HCT116 (cell line): ENCODE results near the gene ARMC10.

Source experiments
- EGR1 ChIP-seq: IDR thresholded peaks from 2 replicates; pipeline ENCODE4 v1.6.1; 2012; ENCODE audit warnings: low read depth
- ELF1 ChIP-seq: IDR thresholded peaks from 2 replicates; pipeline ENCODE4 v1.6.1; 2012; ENCODE audit warnings: low read depth, borderline replicate concordance
- EZH2phosphoT487 ChIP-seq: fragments of 200-600 bp; IDR thresholded peaks from 2 replicates; pipeline ENCODE4 v1.6.1; 2018; ENCODE audit warnings: antibody characterized with exemption, borderline replicate concordance
- FOSL1 ChIP-seq: IDR thresholded peaks from 2 replicates; pipeline ENCODE4 v1.6.1; 2012; ENCODE audit warnings: low read depth
- POLR2A ChIP-seq: IDR thresholded peaks from 2 replicates; pipeline ENCODE4 v1.7.0; 2011; ENCODE audit warnings: borderline replicate concordance; ENCODE audit not compliant: insufficient read depth, insufficient read length; ENCODE audit errors: extremely low read depth
- POLR2AphosphoS5 ChIP-seq: IDR thresholded peaks from 2 replicates; pipeline ENCODE4 v1.6.1; 2011; ENCODE audit warnings: mild to moderate bottlenecking, low read depth, low read length, moderate library complexity
- RAD21 ChIP-seq: IDR thresholded peaks from 2 replicates; pipeline ENCODE4 v1.6.1; 2012; ENCODE audit warnings: low read depth, mild to moderate bottlenecking
- SP1 ChIP-seq: IDR thresholded peaks from 2 replicates; pipeline ENCODE4 v1.6.1; 2012; ENCODE audit warnings: low read depth
- ZNF274 ChIP-seq: fragments of 200-500 bp; sonication (Bioruptor generic); IDR thresholded peaks from 2 replicates; pipeline ENCODE4 v1.6.1; 2014; ENCODE audit warnings: mild to moderate bottlenecking, low read depth, low read length, inconsistent platforms
- TF ChIP-seq, protein P1 (sequence below), 3 experiments: fragments of 200-600 bp in 1 of 3; sonication (generic) in 1 of 3; IDR thresholded peaks in 2 of 3; conservative IDR thresholded peaks in 1 of 3; 2 replicates each; pipeline ENCODE4 v1.5.1; 2012 to 2017; ENCODE audit warnings: low read depth in 2 of 3, low read length in 2 of 3, antibody characterized with exemption in 1 of 3, borderline replicate concordance in 1 of 3, control low read depth in 1 of 3, mild to moderate bottlenecking in 1 of 3, mixed read lengths in 1 of 3, mixed run types in 1 of 3, moderate library complexity in 1 of 3; ENCODE audit not compliant: insufficient read depth in 1 of 3
- TF ChIP-seq, protein P2 (sequence below): IDR thresholded peaks from 2 replicates; pipeline ENCODE4 v1.6.1; 2011; ENCODE audit warnings: mild to moderate bottlenecking, low read length, moderate library complexity; ENCODE audit not compliant: insufficient replicate concordance; ENCODE audit errors: extremely low read depth

DNA sequence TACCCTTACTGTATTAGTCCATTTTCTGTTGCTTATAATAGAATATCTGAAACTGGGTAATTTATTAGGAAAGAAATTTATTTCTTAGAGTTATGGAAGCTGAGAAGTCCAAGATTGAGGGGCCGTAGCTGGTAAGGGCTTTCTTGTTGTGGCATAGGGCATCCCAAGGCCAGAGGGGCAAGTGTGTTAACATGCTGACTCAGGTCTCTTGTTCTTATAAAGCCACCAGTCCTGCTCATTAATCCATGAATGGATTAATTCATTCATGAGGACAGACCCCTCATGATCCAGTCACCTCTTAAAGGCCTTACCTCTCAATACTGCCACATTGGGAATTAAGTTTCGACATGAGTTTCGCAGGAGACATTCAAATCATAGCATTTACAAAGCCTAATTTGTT lies 2.4 kb downstream of the ARMC10 start:
- no peak for TF ChIP-seq RAD21
- TF ChIP-seq, protein P1, sequence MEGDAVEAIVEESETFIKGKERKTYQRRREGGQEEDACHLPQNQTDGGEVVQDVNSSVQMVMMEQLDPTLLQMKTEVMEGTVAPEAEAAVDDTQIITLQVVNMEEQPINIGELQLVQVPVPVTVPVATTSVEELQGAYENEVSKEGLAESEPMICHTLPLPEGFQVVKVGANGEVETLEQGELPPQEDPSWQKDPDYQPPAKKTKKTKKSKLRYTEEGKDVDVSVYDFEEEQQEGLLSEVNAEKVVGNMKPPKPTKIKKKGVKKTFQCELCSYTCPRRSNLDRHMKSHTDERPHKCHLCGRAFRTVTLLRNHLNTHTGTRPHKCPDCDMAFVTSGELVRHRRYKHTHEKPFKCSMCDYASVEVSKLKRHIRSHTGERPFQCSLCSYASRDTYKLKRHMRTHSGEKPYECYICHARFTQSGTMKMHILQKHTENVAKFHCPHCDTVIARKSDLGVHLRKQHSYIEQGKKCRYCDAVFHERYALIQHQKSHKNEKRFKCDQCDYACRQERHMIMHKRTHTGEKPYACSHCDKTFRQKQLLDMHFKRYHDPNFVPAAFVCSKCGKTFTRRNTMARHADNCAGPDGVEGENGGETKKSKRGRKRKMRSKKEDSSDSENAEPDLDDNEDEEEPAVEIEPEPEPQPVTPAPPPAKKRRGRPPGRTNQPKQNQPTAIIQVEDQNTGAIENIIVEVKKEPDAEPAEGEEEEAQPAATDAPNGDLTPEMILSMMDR (IDR thresholded peaks at IDR 0.05 in 2 of 3, conservative IDR thresholded peaks at IDR 0.05 in 1 of 3; ENCODE audit: borderline replicate concordance in 1 of 3, insufficient read depth in 1 of 3, low read depth in 2 of 3, low read length in 2 of 3) = no peak
- no peak for TF ChIP-seq EGR1
- TF ChIP-seq FOSL1 = no peak
- TF ChIP-seq, protein P2, sequence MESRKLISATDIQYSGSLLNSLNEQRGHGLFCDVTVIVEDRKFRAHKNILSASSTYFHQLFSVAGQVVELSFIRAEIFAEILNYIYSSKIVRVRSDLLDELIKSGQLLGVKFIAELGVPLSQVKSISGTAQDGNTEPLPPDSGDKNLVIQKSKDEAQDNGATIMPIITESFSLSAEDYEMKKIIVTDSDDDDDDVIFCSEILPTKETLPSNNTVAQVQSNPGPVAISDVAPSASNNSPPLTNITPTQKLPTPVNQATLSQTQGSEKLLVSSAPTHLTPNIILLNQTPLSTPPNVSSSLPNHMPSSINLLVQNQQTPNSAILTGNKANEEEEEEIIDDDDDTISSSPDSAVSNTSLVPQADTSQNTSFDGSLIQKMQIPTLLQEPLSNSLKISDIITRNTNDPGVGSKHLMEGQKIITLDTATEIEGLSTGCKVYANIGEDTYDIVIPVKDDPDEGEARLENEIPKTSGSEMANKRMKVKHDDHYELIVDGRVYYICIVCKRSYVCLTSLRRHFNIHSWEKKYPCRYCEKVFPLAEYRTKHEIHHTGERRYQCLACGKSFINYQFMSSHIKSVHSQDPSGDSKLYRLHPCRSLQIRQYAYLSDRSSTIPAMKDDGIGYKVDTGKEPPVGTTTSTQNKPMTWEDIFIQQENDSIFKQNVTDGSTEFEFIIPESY = no peak
- no peak for TF ChIP-seq POLR2AphosphoS5
- no peak for TF ChIP-seq POLR2A
- TF ChIP-seq ZNF274 = no peak
- TF ChIP-seq SP1 = no peak
- no peak for TF ChIP-seq ELF1
- no peak for TF ChIP-seq EZH2phosphoT487
